A549 treated with DMSO at 1 μM for 4 hours (cell line): ENCODE measurements around the gene TMTC1. TPM values are rescaled to one million over a fixed set of nuclear protein-coding genes. Genes with fewer than 3 reads are reported as not detected.

ENCODE experiments used
- total RNA-seq: library from RNA; stranded (reverse); fragments of 200-300 nt; extraction: Qiagen RNA extraction; gene quantifications from 5 replicates; pipeline ENCODE4 v1.2.3, GENCODE V29; 2022; ENCODE audit warnings: low read depth

The TMTC1 gene
- 0.04 to 0.08 TPM (median 0.05 TPM) in 3 of 5 replicates, not detected in the others for total RNA-seq

GRCh38 chr12:29783773-29784666 lies at the start of gene TMTC1:
TMTC1 (minus strand) TSS chr12:29783942; CDS start chr12:29783751, 191 bp downstream.

GRCh38 chr12:29497588-29497987 lies 286.2 kb downstream of the TMTC1 start, which contains the start of gene OVCH1:
OVCH1 (minus strand) TSS chr12:29497686; CDS start chr12:29497686, 0 bp downstream.

